HG02981 (cell line): ENCODE data around the gene PTPRU.

Experiments used
- ATAC-seq: cut with Tn5 transposase; IDR thresholded peaks from one replicate; pipeline ENCODE4 v1.9.1; 2021; ENCODE audit warnings: mild to moderate bottlenecking, moderate library complexity; ENCODE audit not compliant: unreplicated experiment

The PTPRU gene

DNA sequence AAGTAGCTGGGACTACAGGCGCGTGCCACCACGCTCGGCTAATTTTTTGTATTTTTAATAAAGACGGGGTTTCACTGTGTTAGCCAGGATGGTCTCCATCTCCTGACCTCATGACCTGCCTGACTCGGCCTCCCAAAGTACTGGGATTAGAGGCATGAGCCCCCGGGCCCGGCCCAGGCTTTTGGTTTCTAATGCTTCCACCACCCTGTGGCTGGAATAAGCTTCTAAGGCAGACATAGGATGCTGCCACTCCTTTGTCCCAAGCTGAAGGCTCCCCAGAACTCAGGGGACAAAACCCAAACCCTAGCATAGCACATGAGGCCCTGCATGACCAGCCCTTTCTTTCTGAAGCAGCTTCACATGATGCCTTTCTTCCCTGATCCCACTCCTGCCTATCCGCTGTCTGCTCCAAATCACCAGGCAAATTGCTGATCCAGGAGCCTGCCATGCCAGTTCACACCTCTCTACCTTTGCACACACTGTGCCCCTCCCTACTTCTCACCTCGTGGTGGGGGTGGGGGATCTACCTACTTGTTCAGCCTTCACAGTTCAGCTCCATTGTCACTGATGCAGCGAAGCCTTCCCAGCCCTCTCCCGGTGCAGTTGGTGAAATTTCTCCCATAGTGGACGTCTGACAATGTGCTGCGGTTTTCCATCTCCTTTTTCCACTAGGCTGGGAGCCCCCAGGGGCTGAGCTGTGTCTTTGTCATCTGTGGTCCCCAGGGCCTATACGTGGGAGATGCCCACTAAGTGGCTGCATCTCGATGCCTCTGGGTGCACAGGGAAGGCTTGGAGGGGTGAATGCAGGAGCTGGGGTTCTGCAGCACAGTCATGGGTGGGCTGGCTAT is 6.9 kb downstream of the PTPRU start:
- ATAC-seq, result no peak

- ATAC-seq, result no peak
Observed at GRCh38 chr1:29243871-29244200, 7.5 kb downstream of the PTPRU start.

GRCh38 chr1:29245261-29245660 is 8.9 kb downstream of the PTPRU start:
- ATAC-seq, result no peak

GRCh38 chr1:29245876-29246275 is 9.6 kb downstream of the PTPRU start:
- ATAC-seq, result no peak

DNA sequence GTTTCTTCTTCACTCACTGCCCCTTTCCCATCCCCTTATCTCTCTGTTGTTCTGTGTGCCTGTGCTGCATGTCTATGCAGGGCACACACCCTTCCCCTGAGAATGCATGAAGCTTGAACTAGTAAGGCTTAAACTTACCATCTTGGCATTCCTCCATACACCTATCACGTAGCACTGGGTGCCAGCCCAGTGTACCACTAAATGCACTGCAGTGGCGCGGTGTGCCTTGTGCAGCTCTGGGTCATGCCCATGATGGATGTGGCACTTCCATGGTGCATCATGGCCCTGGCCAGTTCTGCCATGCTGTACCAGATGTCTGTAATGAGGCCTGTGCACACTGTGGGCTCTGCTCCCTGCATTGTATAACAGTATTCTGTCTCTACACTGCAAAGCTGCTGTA is 10.7 kb downstream of the PTPRU start:
- ATAC-seq, result no peak

GRCh38 chr1:29247571-29248273 is 11.4 kb downstream of the PTPRU start:
- ATAC-seq, result no peak

GRCh38 chr1:29248409-29248808 is 12.1 kb downstream of the PTPRU start:
- ATAC-seq, result no peak

GRCh38 chr1:29249170-29249691 is 12.9 kb downstream of the PTPRU start:
- ATAC-seq, result no peak

DNA sequence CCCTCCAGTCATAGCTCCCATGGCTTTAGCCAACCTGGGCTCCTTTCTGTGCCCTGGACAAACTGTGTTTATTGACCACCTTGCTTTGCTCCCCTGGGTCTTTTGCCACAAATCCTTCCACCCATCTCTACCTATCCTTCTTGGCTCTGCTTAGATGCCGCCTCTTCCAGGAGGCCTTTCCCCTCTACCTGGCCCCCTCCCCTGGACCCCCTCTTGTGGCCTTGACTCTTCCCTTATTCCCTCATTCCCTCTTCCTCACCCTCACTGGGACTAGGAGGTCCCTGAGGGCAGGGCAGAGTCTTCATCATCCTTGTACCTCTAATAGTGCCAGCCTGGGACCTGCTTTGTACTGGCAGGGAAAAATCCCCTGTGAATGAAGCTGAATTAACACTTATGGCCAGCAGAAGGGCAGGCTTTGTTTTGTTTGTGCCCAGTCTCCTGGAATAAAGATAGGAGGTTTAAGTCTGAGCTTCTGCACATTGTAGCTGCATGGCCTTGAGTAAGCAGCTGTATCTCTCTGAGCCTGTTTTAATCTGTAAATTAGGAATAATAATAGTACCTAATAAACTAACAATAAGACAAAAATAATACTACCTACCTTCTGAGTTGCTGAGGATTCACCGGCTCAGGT is 13.7 kb downstream of the PTPRU start:
- no peak for ATAC-seq

GRCh38 chr1:29251164-29252124 is 15.1 kb downstream of the PTPRU start:
- no peak for ATAC-seq

DNA sequence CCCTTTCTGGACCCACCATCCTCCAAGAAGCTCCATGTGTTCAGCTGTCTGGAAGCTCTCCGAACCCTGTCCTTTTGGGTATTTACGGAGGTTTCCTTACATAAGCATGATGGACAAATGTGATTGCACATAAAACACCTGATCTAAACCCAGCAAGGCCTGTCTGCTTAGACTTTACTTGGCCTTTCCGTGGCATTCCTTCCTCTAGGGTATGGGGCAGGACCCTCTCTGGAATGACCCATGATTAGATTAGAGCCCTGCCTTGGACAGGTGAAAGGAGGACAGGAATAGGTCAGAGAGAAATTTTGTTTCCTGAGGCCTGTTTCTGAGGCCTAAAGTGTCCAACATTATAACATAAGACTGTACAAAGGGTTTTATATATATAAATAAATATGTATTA is 16.9 kb downstream of the PTPRU start:
- ATAC-seq, result no peak

DNA sequence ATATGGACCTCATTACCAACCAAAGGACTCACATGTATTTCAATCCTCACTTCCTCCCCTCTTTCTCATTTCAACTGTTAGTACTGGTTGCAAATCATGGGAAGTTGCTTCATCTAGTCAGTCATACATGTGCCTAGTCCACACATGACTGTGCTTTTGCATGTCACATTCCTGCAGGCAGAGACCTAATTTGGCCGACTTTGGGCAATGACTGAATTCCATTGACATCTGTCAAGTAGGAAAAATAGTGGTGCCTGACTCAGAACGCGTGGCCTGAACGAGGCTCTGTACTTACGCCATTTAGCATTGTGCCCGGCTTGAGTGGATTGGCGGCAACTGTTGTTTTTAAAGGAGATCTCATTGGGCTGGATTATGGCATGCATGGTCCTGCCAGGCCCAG is 18.0 kb downstream of the PTPRU start:
- no peak for ATAC-seq

- ATAC-seq, result no peak
Observed at GRCh38 chr1:29255134-29255666, 18.9 kb downstream of the PTPRU start.

DNA sequence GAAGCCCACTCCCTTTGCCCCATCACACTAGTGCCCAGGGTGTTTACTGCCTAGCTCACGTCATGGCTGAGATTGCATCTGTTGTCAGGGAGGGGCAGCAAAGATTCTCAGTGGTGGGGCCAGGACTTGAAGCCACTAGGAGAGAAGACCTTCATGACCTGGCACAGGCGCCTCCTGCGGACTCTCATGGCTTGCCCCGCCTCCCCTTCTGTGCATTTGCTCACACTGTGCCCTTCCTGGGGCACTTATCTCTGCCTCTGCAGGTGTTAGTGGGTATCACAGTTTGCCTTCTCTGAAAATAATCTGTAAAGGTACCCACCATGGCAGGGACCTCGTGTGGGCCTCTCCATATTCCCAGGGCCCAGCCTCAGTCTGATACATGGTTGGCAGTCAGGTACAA is 20.1 kb downstream of the PTPRU start:
- ATAC-seq, result no peak

GRCh38 chr1:29256979-29257804 is 20.9 kb downstream of the PTPRU start:
- ATAC-seq, result no peak

- ATAC-seq, result no peak
Observed at GRCh38 chr1:29258189-29258975, 22.1 kb downstream of the PTPRU start.

DNA sequence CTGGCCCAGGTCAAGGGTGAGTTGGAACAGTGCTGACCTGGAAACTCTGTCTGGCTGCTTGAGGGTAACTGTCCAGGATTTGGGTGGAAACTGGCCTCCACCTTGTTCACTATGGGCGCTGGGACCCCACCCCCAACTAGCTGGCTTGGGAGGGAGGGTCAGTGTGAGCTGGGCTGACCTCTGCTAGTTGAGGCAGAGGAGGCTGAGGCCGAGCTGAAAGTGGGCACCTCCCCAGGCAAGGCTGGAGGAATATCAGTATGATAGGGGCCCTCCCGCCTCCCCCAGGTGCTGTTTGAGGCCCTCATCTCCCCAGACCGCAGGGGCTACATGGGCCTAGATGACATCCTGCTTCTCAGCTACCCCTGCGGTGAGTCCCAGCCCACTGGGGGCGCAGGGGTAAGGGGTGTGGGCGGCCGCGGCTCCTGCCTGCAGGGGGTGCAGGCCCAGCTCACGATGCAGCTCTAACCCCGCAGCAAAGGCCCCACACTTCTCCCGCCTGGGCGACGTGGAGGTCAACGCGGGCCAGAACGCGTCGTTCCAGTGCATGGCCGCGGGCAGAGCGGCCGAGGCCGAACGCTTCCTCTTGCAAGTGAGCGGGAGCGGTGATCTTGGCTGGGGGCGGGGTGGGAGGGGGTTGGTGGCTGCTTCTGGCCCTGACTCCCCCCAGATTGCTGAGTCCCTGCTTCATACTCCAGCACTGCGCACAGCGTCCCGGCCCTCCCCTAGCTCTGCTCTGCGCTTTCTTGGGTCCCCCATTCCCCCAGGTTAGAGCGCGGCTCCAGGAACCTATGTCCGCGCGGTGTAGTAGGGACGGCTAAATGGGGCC is 22.9 kb downstream of the PTPRU start:
- ATAC-seq, result no peak
